Measurements from ENCODE around the gene CPEB1.

CPEB1 gene

DNA sequence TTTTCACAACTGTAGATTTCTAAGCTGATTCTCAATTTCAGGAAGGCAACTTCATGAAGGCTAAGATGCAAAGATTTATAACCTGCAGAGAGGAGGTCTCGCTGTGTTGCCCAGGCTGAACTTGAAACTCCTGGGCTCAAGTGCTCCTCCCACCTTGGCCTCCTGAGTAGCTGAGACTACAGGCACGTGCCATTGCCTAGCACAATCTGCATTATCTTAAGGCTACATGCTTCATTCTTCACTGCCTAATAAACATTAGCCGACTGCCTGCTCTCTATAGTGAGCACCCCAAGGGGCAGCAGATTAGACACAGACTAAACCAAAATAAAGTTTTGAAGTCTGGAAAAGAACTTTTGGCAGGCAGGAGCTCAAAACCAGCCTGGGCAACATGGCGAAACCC is 17.1 kb downstream of the CPEB1 start:
- Histone ChIP-seq H3K4me1 (ENCODE audit: control insufficient read depth, insufficient read depth, low read length) (no peaks in the 10 kb centered on the region), H3K27me3 (ENCODE audit: control insufficient read depth, insufficient read depth, low read length) (no peaks in the 10 kb centered on the region), H3K9me3 (ENCODE audit: control insufficient read depth, insufficient read depth, low read depth, low read length) (no peaks in the 10 kb centered on the region), H3K36me3 (ENCODE audit: control insufficient read depth, insufficient read depth, low read length) (no peaks in the 10 kb centered on the region), H3K27ac (ENCODE audit: low read depth, low read length) (no peak overlapping the region), H3K4me3 (ENCODE audit: low read depth, low read length) (no peak overlapping the region), H3K9ac (ENCODE audit: low read length) (no peak overlapping the region)

DNA sequence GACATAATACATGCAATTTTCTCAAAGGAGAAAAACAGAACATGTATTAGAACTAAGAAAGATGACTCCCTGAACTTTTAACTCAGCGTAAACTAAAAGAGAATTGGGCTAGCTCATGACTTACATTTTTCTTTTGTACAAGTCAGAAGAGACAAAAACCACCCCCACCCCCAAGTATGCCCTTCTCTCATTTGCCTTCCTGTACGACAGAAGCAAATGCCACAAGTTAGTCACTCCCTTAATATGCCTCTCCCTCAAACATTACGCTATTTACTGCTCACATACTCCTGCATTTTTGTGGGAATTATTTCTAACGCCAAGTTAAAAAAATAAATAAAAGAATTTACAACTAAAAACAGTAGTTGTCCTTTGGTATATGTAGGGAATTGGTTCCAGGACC is 22.0 kb downstream of the CPEB1 start:
- Histone ChIP-seq H3K9me3 (ENCODE audit: control insufficient read depth, insufficient read depth, low read depth, low read length) (no peaks in the 10 kb centered on the region), H3K36me3 (ENCODE audit: control insufficient read depth, insufficient read depth, low read length) (no peaks in the 10 kb centered on the region), H3K27me3 (ENCODE audit: control insufficient read depth, insufficient read depth, low read length) (no peaks in the 10 kb centered on the region), H3K4me1 (ENCODE audit: control insufficient read depth, insufficient read depth, low read length) (no peaks in the 10 kb centered on the region), H3K9ac (ENCODE audit: low read length) (no peak overlapping the region), H3K27ac (ENCODE audit: low read depth, low read length) (no peak overlapping the region), H3K4me3 (ENCODE audit: low read depth, low read length) (no peak overlapping the region)

- Histone ChIP-seq H3K9ac (ENCODE audit: low read length) (no peak overlapping the region), H3K4me1 (ENCODE audit: control insufficient read depth, insufficient read depth, low read length) (no peaks in the 10 kb centered on the region), H3K27me3 (ENCODE audit: control insufficient read depth, insufficient read depth, low read length) (no peaks in the 10 kb centered on the region), H3K36me3 (ENCODE audit: control insufficient read depth, insufficient read depth, low read length) (no peaks in the 10 kb centered on the region), H3K9me3 (ENCODE audit: control insufficient read depth, insufficient read depth, low read depth, low read length) (no peaks in the 10 kb centered on the region), H3K27ac (ENCODE audit: low read depth, low read length) (no peak overlapping the region), H3K4me3 (ENCODE audit: low read depth, low read length) (no peak overlapping the region)
Measured at GRCh38 chr15:82624438-82624837, 22.7 kb downstream of the CPEB1 start.

GRCh38 chr15:82624008-82624407 is 23.2 kb downstream of the CPEB1 start:
- Histone ChIP-seq H3K4me1 (ENCODE audit: control insufficient read depth, insufficient read depth, low read length) (no peaks in the 10 kb centered on the region), H3K4me3 (ENCODE audit: low read depth, low read length) (no peak overlapping the region), H3K9ac (ENCODE audit: low read length) (no peak overlapping the region), H3K36me3 (ENCODE audit: control insufficient read depth, insufficient read depth, low read length) (no peaks in the 10 kb centered on the region), H3K27ac (ENCODE audit: low read depth, low read length) (no peak overlapping the region), H3K9me3 (ENCODE audit: control insufficient read depth, insufficient read depth, low read depth, low read length) (no peaks in the 10 kb centered on the region), H3K27me3 (ENCODE audit: control insufficient read depth, insufficient read depth, low read length) (no peaks in the 10 kb centered on the region)

- Histone ChIP-seq H3K4me1 (ENCODE audit: control insufficient read depth, insufficient read depth, low read length) (no peaks in the 10 kb centered on the region), H3K4me3 (ENCODE audit: low read depth, low read length) (no peak overlapping the region), H3K27me3 (ENCODE audit: control insufficient read depth, insufficient read depth, low read length) (no peaks in the 10 kb centered on the region), H3K36me3 (ENCODE audit: control insufficient read depth, insufficient read depth, low read length) (no peaks in the 10 kb centered on the region), H3K27ac (ENCODE audit: low read depth, low read length) (no peak overlapping the region), H3K9me3 (ENCODE audit: control insufficient read depth, insufficient read depth, low read depth, low read length) (no peaks in the 10 kb centered on the region), H3K9ac (ENCODE audit: low read length) (no peak overlapping the region)
Measured at GRCh38 chr15:82621970-82622369, 25.2 kb downstream of the CPEB1 start.

GRCh38 chr15:82613747-82614146 is 33.4 kb downstream of the CPEB1 start:
- no peak overlapping the region for H3K4me3 ChIP-seq (ENCODE audit: low read depth, low read length)
- no peaks in the 10 kb centered on the region for H3K36me3 ChIP-seq (ENCODE audit: control insufficient read depth, insufficient read depth, low read length)
- no peaks in the 10 kb centered on the region for H3K9me3 ChIP-seq (ENCODE audit: control insufficient read depth, insufficient read depth, low read depth, low read length)

GRCh38 chr15:82611348-82611747 is 35.8 kb downstream of the CPEB1 start:
- Histone ChIP-seq H3K4me3 (ENCODE audit: low read depth, low read length) (no peak overlapping the region), H3K27ac (ENCODE audit: low read depth, low read length) (no peak overlapping the region), H3K9ac (ENCODE audit: low read length) (no peak overlapping the region)

More at GRCh38 chr15:82613747-82614146, 33.4 kb downstream of the CPEB1 start:
- Histone ChIP-seq H3K27ac (ENCODE audit: low read depth, low read length) (no peak overlapping the region), H3K27me3 (ENCODE audit: control insufficient read depth, insufficient read depth, low read length) (no peaks in the 10 kb centered on the region), H3K9ac (ENCODE audit: low read length) (no peak overlapping the region), H3K4me1 (ENCODE audit: control insufficient read depth, insufficient read depth, low read length) (no peaks in the 10 kb centered on the region; the same call in 1 of the 2 replicates)

GRCh38 chr15:82602195-82602594 is 45.0 kb downstream of the CPEB1 start:
- Histone ChIP-seq H3K27me3 (ENCODE audit: control insufficient read depth, insufficient read depth, low read length) (no peaks in the 10 kb centered on the region), H3K27ac (ENCODE audit: low read depth, low read length) (no peak overlapping the region), H3K9ac (ENCODE audit: low read length) (no peak overlapping the region), H3K4me1 (ENCODE audit: control insufficient read depth, insufficient read depth, low read length) (no peaks in the 10 kb centered on the region), H3K4me3 (ENCODE audit: low read depth, low read length) (no peak overlapping the region), H3K36me3 (ENCODE audit: control insufficient read depth, insufficient read depth, low read length) (no peaks in the 10 kb centered on the region), H3K9me3 (ENCODE audit: control insufficient read depth, insufficient read depth, low read depth, low read length) (no peaks in the 10 kb centered on the region)

More at GRCh38 chr15:82611348-82611747, 35.8 kb downstream of the CPEB1 start:
- Histone ChIP-seq H3K36me3 (ENCODE audit: control insufficient read depth, insufficient read depth, low read length) (no peaks in the 10 kb centered on the region), H3K9me3 (ENCODE audit: control insufficient read depth, insufficient read depth, low read depth, low read length) (no peaks in the 10 kb centered on the region), H3K4me1 (ENCODE audit: control insufficient read depth, insufficient read depth, low read length) (no peaks in the 10 kb centered on the region; the same call in 1 of the 2 replicates), H3K27me3 (ENCODE audit: control insufficient read depth, insufficient read depth, low read length) (no peaks in the 10 kb centered on the region)

DNA sequence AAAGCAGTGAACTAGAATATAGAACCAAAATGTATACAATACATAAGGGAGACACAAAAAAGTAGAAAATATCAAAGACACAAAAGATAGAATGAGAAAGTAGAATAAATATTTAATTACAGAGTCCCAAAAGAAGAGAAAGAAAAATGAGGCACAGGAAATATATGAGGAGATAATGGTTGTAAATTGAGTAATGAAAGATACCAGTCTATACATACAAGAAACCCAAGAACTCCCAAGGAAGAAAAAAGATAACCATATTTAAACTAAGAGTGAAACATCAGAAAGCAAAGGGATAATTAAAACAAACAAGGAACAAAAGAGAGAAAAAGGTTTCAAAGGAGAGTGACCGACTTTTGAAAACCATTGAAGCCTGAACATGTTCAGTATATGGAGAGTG is 47.3 kb downstream of the CPEB1 start:
- Histone ChIP-seq H3K36me3 (ENCODE audit: control insufficient read depth, insufficient read depth, low read length) (no peaks in the 10 kb centered on the region), H3K27me3 (ENCODE audit: control insufficient read depth, insufficient read depth, low read length) (no peaks in the 10 kb centered on the region)

GRCh38 chr15:82597815-82598214 is 49.3 kb downstream of the CPEB1 start:
- no peaks in the 10 kb centered on the region for H3K27me3 ChIP-seq (ENCODE audit: control insufficient read depth, insufficient read depth, low read length)
- no peak overlapping the region for H3K9ac ChIP-seq (ENCODE audit: low read length)
- H3K36me3 ChIP-seq (ENCODE audit: control insufficient read depth, insufficient read depth, low read length) = no peaks in the 10 kb centered on the region

More for the DNA sequence above, 47.3 kb downstream of the CPEB1 start:
- Histone ChIP-seq H3K9ac (ENCODE audit: low read length) (no peak overlapping the region), H3K4me1 (ENCODE audit: control insufficient read depth, insufficient read depth, low read length) (no peaks in the 10 kb centered on the region), H3K27ac (ENCODE audit: low read depth, low read length) (no peak overlapping the region), H3K4me3 (ENCODE audit: low read depth, low read length) (no peak overlapping the region), H3K9me3 (ENCODE audit: control insufficient read depth, insufficient read depth, low read depth, low read length) (no peaks in the 10 kb centered on the region)

DNA sequence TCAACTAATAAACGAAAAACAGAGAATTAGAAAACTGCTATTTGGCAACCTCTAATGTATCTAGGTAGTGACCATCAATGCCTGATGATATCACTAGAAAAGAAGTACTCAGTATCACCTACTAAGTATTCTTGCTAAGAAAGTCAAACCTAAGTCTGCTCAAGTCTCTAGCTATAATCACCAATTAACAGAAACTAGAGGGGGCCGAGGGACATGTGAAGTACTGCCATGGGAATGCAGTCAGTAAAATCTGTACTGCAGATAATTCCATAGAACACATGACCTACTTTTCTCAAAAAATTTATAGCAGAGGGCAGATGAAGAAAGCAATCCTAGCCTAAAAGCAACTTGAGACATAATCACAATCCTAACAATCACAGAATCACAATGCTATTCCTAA is 51.4 kb downstream of the CPEB1 start:
- H3K27ac ChIP-seq (ENCODE audit: low read depth, low read length) = no peak overlapping the region
- H3K27me3 ChIP-seq (ENCODE audit: control insufficient read depth, insufficient read depth, low read length) = no peaks in the 10 kb centered on the region
- H3K9me3 ChIP-seq (ENCODE audit: control insufficient read depth, insufficient read depth, low read depth, low read length) = no peaks in the 10 kb centered on the region
- H3K4me1 ChIP-seq (ENCODE audit: control insufficient read depth, insufficient read depth, low read length) = no peaks in the 10 kb centered on the region
- no peaks in the 10 kb centered on the region for H3K36me3 ChIP-seq (ENCODE audit: control insufficient read depth, insufficient read depth, low read length)
- H3K9ac ChIP-seq (ENCODE audit: low read length) = no peak overlapping the region
- no peak overlapping the region for H3K4me3 ChIP-seq (ENCODE audit: low read depth, low read length)

More at GRCh38 chr15:82597815-82598214, 49.3 kb downstream of the CPEB1 start:
- Histone ChIP-seq H3K9me3 (ENCODE audit: control insufficient read depth, insufficient read depth, low read depth, low read length) (no peaks in the 10 kb centered on the region), H3K4me3 (ENCODE audit: low read depth, low read length) (no peak overlapping the region), H3K4me1 (ENCODE audit: control insufficient read depth, insufficient read depth, low read length) (no peaks in the 10 kb centered on the region), H3K27ac (ENCODE audit: low read depth, low read length) (no peak overlapping the region)

- no peaks in the 10 kb centered on the region for H3K36me3 ChIP-seq (ENCODE audit: control insufficient read depth, insufficient read depth, low read length)
Measured at GRCh38 chr15:82595203-82595602, 52.0 kb downstream of the CPEB1 start.

More at GRCh38 chr15:82595203-82595602, 52.0 kb downstream of the CPEB1 start:
- Histone ChIP-seq H3K27me3 (ENCODE audit: control insufficient read depth, insufficient read depth, low read length) (no peaks in the 10 kb centered on the region), H3K9me3 (ENCODE audit: control insufficient read depth, insufficient read depth, low read depth, low read length) (no peaks in the 10 kb centered on the region), H3K4me3 (ENCODE audit: low read depth, low read length) (no peak overlapping the region), H3K4me1 (ENCODE audit: control insufficient read depth, insufficient read depth, low read length) (no peaks in the 10 kb centered on the region), H3K27ac (ENCODE audit: low read depth, low read length) (no peak overlapping the region), H3K9ac (ENCODE audit: low read length) (no peak overlapping the region)
